ENCODE data around the gene ADO.

The ADO gene

GRCh38 chr10:62819141-62819920 is 14.8 kb downstream of the ADO start:
- DNase-seq = no peak

GRCh38 chr10:62820586-62820985 is 16.1 kb downstream of the ADO start:
- no peak for DNase-seq

- no peak for DNase-seq
Measured at GRCh38 chr10:62826273-62826672, 21.8 kb downstream of the ADO start.

GRCh38 chr10:62829622-62830021 is 25.1 kb downstream of the ADO start:
- DNase-seq = no peak

- no peak for DNase-seq
Measured at GRCh38 chr10:62830679-62831078, 26.2 kb downstream of the ADO start.

- DNase-seq = no peak
Measured at GRCh38 chr10:62831346-62831745, 26.8 kb downstream of the ADO start.

GRCh38 chr10:62839590-62839989 is 35.1 kb downstream of the ADO start:
- DNase-seq = no peak

- DNase-seq = no peak
Measured at GRCh38 chr10:62842983-62843382, 38.5 kb downstream of the ADO start.

GRCh38 chr10:62843600-62843999 is 39.1 kb downstream of the ADO start:
- DNase-seq = no peak

- DNase-seq = no peak
Measured at GRCh38 chr10:62844280-62845011, 39.9 kb downstream of the ADO start.

- no peak for DNase-seq
Measured at GRCh38 chr10:62847433-62847832, 42.9 kb downstream of the ADO start.

- no peak for DNase-seq
Measured at GRCh38 chr10:62850646-62851045, 46.1 kb downstream of the ADO start.

- no peak for DNase-seq
Measured at GRCh38 chr10:62851442-62851841, 46.9 kb downstream of the ADO start.

- no peak for DNase-seq
Measured at GRCh38 chr10:62852961-62853702, 48.6 kb downstream of the ADO start.

GRCh38 chr10:62853710-62854109 is 49.2 kb downstream of the ADO start:
- no peak for DNase-seq

GRCh38 chr10:62856021-62856420 is 51.5 kb downstream of the ADO start:
- DNase-seq = no peak

Measured in NCI-H2171 (cell line).